Stimulated activated CD8-positive, alpha-beta memory T cell treated with anti-CD3 and anti-CD28 coated beads, Interleukin-4, amount 100 ng/mL, for 4 hours (primary cell): ENCODE data around the gene GCK.

Experiments
- DNase-seq, 2 donors: peaks; one replicate each; pipeline ENCODE4 v3.0.0-alpha.2; 2020; ENCODE audit warnings: low read depth in 2 of 2, low spot score in 1 of 2

The GCK gene

DNA sequence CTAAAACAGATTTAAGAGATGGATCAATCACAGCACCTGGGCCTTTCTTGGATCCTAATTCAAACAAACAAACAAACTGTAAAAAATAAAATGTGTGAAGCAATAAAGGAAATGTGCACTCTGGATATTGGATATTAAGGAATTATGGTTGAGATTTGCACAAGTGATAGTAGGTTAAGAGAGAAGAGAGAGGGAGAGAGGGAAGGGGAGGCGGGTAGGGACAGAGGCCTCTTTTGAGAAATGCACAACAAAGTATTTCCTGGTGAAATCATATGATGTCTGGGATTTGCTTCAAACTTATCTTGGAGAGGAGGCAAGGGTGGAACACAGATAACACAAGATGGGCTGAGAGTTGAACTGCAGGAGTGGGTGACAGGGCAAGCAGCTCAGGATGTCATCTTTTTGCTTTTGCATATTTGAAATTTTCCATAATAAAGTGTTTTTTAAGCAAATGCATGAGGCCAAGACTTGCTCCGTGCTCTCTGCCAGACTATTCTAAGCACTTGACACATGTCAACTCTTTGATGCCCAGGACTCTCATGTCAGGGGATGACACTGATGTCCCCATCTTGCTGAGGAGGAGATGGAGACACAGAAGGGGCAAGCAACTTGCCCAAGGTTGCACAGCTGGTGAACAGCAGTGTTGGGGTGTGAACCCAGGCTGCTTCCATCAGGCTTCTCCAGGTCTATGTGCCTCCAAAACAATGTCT lies 94.2 kb downstream of the GCK start:
- no peak for DNase-seq

GRCh38 chr7:44094365-44094764 lies 94.9 kb downstream of the GCK start:
- no peak for DNase-seq
